GM10248 (cell line): ENCODE data around the gene NRARP.

ENCODE experiments used
- CTCF ChIA-PET: fragments of 300-600 bp; sonication (Branson Sonifier 250); formaldehyde crosslinking; extraction: SDS; loops from one replicate; lab custom pipeline; 2021; ENCODE audit warnings: antibody characterized with exemption; lab: Yijun Ruan, JAX
- POLR2A ChIA-PET: fragments of 350-650 bp; sonication (Branson Sonifier 250); formaldehyde crosslinking; extraction: SDS; loops from one replicate; lab custom pipeline; 2020; ENCODE audit warnings: antibody characterized with exemption; lab: Yijun Ruan, JAX
- DNase-seq: peaks from one replicate; pipeline ENCODE4 v3.0.0; 2012; ENCODE audit errors: extremely low spot score
- TF ChIP-seq, protein P1 (sequence below): IDR thresholded peaks from 2 replicates; pipeline ENCODE4 v1.5.1; 2012; ENCODE audit warnings: mild to moderate bottlenecking, low read depth; ENCODE audit errors: extremely low read depth, missing control alignments, control extremely low read depth

NRARP gene

DNA sequence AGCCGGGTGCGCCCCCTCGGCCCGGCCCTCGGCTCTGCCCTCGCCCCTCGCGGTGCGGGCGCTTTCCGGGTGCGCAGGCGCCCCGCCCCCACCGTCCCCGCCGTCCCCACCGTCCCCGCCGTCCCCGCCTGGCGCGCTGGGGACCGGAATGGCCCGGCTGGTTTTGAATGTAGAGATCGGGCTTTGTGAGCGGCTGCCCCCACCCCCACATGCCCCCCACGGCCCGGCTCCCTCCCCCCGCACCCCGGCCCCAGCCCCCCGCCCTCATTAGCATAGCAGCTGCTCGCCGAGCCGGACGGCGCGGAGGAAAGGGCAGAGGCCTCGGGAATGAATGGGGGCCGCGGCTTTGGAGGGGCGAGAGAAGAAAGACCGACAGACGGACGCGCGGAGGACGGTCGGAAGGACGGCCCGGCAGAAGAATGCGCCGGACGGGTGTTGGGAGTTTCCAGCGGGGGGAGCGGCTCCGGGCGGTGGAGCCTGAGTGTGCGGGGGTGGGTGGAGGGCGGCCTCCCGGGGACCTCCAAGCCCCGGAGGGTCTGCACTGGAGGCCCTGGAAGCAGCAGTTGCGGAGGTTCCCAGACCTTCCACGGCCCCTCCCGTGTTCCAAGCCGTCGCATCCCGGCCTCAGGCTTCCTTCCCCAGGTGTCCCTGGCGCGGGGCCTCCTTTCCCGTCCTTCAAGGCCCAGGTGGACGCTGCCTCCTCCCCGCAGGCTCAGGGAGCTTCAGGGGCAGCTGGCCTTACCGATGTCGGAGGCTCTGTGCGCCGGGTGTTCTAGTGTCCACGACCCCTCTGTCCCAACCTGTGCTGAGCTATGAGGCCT is 6.0 kb downstream of the NRARP start:
- ChIA-PET POLR2A (interaction anchor here (0.6 kb wide), 1 partner anchor 55 kb away, joined by 3 read pairs; no protein-coding TSS in a partner anchor), CTCF (interaction anchor here (1.2 to 1.4 kb wide), 3 partner anchors 10 to 149 kb away, joined by 3 to 4 read pairs (median 3); no protein-coding TSS in a partner anchor)
- no peak for DNase-seq
- TF ChIP-seq, protein P1, sequence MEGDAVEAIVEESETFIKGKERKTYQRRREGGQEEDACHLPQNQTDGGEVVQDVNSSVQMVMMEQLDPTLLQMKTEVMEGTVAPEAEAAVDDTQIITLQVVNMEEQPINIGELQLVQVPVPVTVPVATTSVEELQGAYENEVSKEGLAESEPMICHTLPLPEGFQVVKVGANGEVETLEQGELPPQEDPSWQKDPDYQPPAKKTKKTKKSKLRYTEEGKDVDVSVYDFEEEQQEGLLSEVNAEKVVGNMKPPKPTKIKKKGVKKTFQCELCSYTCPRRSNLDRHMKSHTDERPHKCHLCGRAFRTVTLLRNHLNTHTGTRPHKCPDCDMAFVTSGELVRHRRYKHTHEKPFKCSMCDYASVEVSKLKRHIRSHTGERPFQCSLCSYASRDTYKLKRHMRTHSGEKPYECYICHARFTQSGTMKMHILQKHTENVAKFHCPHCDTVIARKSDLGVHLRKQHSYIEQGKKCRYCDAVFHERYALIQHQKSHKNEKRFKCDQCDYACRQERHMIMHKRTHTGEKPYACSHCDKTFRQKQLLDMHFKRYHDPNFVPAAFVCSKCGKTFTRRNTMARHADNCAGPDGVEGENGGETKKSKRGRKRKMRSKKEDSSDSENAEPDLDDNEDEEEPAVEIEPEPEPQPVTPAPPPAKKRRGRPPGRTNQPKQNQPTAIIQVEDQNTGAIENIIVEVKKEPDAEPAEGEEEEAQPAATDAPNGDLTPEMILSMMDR: no peak

DNA sequence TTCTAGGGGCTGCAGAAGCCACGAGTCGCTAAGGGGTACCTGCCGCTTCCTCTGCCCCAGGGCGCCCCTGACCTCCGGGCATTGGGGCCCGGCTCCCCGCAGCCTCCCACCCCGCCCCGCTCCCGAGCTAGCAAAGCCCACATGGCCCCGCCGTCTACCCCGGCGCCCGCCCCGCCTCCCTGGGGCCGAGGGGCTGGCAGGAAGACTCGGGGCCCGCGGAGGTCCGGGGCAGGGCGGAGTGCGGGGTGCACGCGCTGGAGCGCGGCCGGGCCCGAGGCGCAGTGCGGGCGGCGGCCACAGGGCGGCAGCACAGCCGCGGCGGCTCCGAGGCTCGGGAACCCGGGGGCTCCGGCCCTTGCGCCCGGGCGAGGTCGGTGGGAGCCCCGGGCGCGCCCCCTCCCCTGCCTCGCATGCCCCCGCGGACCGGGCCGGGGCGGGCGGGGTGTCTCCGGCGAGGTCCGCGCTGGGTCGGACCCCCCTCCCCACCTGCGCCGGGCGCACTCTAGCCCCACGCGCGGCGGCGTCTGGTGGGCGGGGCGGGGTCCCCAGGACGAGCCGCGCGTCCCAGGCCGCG is 6.7 kb downstream of the NRARP start:
- CTCF ChIA-PET: no interaction called here
- TF ChIP-seq, protein P1: peak; percentile 92
- POLR2A ChIA-PET: interaction anchor here (0.6 kb wide), 1 partner anchor 55 kb away, joined by 3 read pairs; no protein-coding TSS in a partner anchor
- DNase-seq: peak; percentile 89

DNA sequence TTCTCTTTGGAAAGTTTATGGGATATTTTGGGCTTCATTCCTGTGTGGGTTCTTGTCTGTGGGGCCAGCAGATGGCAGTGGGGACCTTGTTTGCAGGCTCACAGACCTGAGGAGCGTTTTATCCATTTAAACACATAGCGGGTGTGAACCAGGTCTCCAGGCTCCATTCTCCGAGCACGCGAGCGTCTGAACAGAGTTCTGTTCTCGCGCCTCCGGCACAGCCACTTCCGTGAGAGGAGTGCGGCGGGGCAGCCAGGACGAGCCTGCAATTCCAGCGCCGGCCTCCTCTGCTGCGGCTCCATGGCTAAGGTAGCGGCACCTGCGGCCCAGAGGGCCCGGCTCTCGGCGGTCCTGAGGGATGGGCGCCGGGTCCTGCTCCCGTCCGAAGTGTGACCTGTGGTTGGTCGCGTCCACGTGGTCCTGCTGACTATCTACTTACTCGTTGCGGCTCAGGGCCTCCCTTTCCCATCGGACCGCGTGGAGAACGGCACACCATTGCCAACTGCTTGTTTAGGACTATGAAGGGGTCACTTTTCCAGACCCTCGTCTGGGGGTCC is 7.3 kb downstream of the NRARP start:
- POLR2A ChIA-PET: no interaction called here
- CTCF ChIA-PET: interaction anchor here (0.9 to 1.4 kb wide), 2 partner anchors 128 to 260 kb away, joined by 3 read pairs; partner anchors contain the start of gene EXD3
- TF ChIP-seq, protein P1: peak; percentile 28
- no peak for DNase-seq

DNA sequence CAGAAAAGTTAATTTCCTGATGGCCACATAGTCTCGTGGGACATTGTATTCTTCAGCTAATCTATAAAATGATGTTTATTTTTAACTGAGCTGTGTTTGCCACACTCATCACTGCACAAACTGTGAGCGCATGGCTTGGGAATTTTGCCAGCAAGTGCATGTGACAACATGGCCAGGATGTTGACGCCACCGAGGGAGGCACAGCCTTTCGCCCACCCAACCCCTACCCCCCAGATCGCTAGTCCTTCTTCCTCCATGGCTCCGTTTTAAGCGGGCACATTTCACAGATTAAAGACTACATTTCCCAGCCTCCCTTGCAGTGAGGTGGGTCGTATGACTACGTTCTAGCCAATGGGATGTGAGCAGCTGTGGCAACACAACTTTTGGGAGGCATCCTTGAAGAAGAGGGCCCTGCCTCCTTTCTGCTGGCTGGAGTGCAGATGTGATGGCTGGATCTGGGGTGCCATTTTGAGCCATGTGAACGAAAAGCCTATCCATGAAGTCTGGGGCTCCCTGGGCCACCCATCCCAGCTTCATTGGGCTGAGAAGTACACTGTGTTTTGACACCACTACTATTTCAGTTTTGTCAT is 7.9 kb downstream of the NRARP start:
- CTCF ChIA-PET: interaction anchor here (0.7 to 1.8 kb wide), 4 partner anchors 8 to 259 kb away, joined by 3 to 7 read pairs (median 3); partner anchors contain the start of genes EXD3 and NRARP
- no peak for DNase-seq
- POLR2A ChIA-PET: interaction anchor here (1.4 kb wide), 1 partner anchor 8 kb away, joined by 5 read pairs; the partner anchor contains the start of gene NRARP
- TF ChIP-seq, protein P1: no peak

GRCh38 chr9:137293482-137294090 is 8.5 kb downstream of the NRARP start:
- no peak for DNase-seq
- CTCF ChIA-PET: interaction anchor here (0.7 to 1.8 kb wide), 4 partner anchors 8 to 259 kb away, joined by 3 to 7 read pairs (median 3); partner anchors contain the start of genes EXD3 and NRARP
- POLR2A ChIA-PET: interaction anchor here (1.4 kb wide), 1 partner anchor 9 kb away, joined by 5 read pairs; the partner anchor contains the start of gene NRARP
- TF ChIP-seq, protein P1: no peak
